GM21447 (cell line): Measurements from ENCODE around the gene ZNF358.

Experiments
- ATAC-seq: cut with Tn5 transposase; IDR thresholded peaks from one replicate; pipeline ENCODE4 v1.9.1; 2021; ENCODE audit not compliant: unreplicated experiment

Gene ZNF358

GRCh38 chr19:7554990-7555864 is 39.3 kb downstream of the ZNF358 start:
- no peak for ATAC-seq

- ATAC-seq, result no peak
These were observed 40.9 kb downstream of the ZNF358 start for GRCh38 chr19:7556696-7557315.

- no peak for ATAC-seq
These were observed 42.8 kb downstream of the ZNF358 start for GRCh38 chr19:7558667-7559066.

- no peak for ATAC-seq
These were observed 43.2 kb downstream of the ZNF358 start for GRCh38 chr19:7559102-7559501.

DNA sequence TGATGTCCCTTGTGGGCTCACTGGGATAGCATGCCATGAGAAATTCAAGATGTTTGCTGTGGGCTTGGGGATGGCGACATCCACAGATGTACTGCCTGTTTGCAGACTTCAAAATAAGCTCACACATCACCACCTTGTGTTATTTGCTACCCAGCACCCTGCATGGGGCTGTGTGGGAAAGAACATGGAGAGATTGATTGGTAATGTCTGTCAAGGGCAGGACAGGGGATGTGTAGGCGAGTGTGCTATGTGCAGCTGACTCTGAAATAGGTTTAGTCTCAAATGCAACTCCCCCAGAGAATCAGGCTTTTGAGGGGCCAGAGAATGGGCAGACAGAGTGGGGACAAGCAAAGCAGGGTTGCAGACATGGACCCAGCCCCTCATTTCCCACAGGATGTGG is 44.4 kb downstream of the ZNF358 start:
- no peak for ATAC-seq

DNA sequence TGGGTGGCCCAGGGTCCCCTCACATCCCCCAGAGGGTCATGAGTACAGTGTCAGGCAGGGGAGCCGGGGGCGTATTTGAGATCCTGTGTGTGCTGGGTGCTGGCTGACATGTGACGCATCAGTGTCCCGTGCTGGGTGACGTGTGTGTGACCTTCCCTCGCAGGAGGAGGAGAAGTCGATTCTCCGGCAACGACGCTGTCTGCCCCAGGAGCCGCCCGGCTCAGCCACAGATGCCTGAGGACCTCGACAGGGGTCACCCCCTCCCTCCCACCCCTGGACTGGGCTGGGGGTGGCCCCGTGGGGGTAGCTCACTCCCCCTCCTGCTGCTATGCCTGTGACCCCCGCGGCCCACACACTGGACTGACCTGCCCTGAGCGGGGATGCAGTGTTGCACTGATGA is 45.4 kb downstream of the ZNF358 start:
- no peak for ATAC-seq

DNA sequence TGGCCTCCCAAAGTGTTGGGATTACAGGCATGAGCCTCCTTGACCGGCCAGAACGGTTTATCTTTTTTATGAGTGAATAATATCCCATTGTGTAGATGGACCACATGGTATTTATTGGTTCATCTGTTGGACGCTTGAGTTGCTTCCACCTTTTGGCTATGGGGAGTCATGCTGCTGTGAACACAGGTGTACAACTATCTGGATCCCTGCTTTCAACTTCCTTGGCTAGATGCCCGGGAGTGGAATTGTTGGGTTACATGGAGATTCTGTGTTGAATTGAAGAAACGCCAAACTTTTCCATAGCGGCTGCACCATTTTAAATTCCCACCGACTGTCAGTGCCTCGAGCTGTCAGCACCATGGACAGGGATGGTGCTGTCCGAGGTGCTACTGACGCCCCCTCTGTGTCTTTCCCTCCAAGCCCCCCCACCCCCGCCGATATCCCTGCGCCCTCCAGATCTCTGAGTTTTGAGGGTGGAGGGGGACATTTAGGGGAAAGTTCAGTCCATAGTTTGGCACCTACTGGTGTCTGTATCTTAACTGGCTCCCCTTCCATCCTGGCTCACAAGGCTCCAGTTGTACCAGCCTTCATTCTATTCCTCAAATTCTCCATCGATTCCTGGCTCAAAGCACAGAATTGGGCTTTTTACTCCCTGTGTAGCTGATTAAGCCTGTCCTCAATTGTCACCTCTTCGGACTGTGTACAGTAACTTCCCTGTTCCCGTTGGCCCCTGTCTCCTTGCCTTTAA is 46.9 kb downstream of the ZNF358 start:
- no peak for ATAC-seq

GRCh38 chr19:7564866-7565265 is 49.0 kb downstream of the ZNF358 start:
- ATAC-seq, result no peak

- no peak for ATAC-seq
These were observed 49.4 kb downstream of the ZNF358 start for GRCh38 chr19:7565332-7565731.
